Effector memory CD8-positive, alpha-beta T cell (primary cell): Measurements from ENCODE around the gene TAS2R19.

Source experiments
- ATAC-seq: fragments of 150-1000 bp; cut with Tn5 transposase; replicated peaks from 2 replicates; pipeline ENCODE4 v1.10.0; 2021; ENCODE audit warnings: mild to moderate bottlenecking, moderate library complexity
- DNase-seq, 3 experiments: peaks; one replicate each; pipeline ENCODE4 v3.0.0; 2021
- H3K27ac Mint-ChIP-seq, 2 donors: one replicate each; pipeline ENCODE4 v1.8.0; 2022; ENCODE audit warnings: mild to moderate bottlenecking in 2 of 2, mixed read lengths in 2 of 2, moderate library complexity in 2 of 2
- H3K27me3 Mint-ChIP-seq, 2 donors: one replicate each; pipeline ENCODE4 v1.8.0; 2022; ENCODE audit warnings: mixed read lengths in 2 of 2
- H3K36me3 Mint-ChIP-seq: one replicate; pipeline ENCODE4 v1.8.0; 2022; ENCODE audit warnings: mild to moderate bottlenecking, moderate library complexity, mixed read lengths; ENCODE audit not compliant: insufficient read depth
- H3K4me1 Mint-ChIP-seq, 2 donors: one replicate each; pipeline ENCODE4 v1.8.0; 2022; ENCODE audit warnings: low read depth in 2 of 2, mixed read lengths in 2 of 2
- H3K4me3 Mint-ChIP-seq, 2 donors: one replicate each; pipeline ENCODE4 v1.8.0; 2022; ENCODE audit warnings: mild to moderate bottlenecking in 2 of 2, mixed read lengths in 2 of 2, moderate library complexity in 2 of 2
- H3K9me3 Mint-ChIP-seq, 2 donors: one replicate each; pipeline ENCODE4 v1.8.0; 2022; ENCODE audit warnings: mixed read lengths in 2 of 2

The TAS2R19 gene

GRCh38 chr12:11031307-11031706 lies 8.9 kb upstream of the TAS2R19 start, which contains the start of gene TAS2R31:
Gene TAS2R31, minus strand, starts transcription at chr12:11031407. Its CDS starts 72 bp downstream, at chr12:11031335.
- Mint-ChIP-seq H3K9me3 (no peaks in the 10 kb centered on the region), H3K4me3 (no peak within 1 kb of the TSS), H3K27ac (no peak within 1 kb of the TSS), H3K4me1 (peaks cover 0 to 3% of the 10 kb centered on the region in 2 donors), H3K36me3 (peaks cover 12% of the 10 kb centered on the region), H3K27me3 (no peaks in the 10 kb centered on the region)
- DNase-seq (no peak), ATAC-seq (no peak)

- Mint-ChIP-seq H3K27ac (no peak overlapping the region), H3K4me1 (peaks cover 0 to 6% of the 10 kb centered on the region in 2 donors), H3K36me3 (peaks cover 6% of the 10 kb centered on the region), H3K4me3 (no peak overlapping the region), H3K27me3 (no peaks in the 10 kb centered on the region), H3K9me3 (no peaks in the 10 kb centered on the region)
- DNase-seq (no peak), ATAC-seq (no peak)
Observed at GRCh38 chr12:11026118-11026517, 3.7 kb upstream of the TAS2R19 start.

- DNase-seq (no peak), ATAC-seq (no peak)
- H3K4me1 Mint-ChIP-seq: peaks cover 0 to 6% of the 10 kb centered on the region in 2 donors
- no peaks in the 10 kb centered on the region for H3K9me3 Mint-ChIP-seq
- peaks cover 1% of the 10 kb centered on the region for H3K36me3 Mint-ChIP-seq
- H3K4me3 Mint-ChIP-seq: no peak overlapping the region
- no peaks in the 10 kb centered on the region for H3K27me3 Mint-ChIP-seq
- H3K27ac Mint-ChIP-seq: no peak overlapping the region
Observed at GRCh38 chr12:11023387-11023786, 967 bp upstream of the TAS2R19 start.

- ATAC-seq: no peak
- no peak for DNase-seq
- no peaks in the 10 kb centered on the region for H3K9me3 Mint-ChIP-seq
- no peak overlapping the region for H3K4me3 Mint-ChIP-seq
- no peaks in the 10 kb centered on the region for H3K27me3 Mint-ChIP-seq
- H3K36me3 Mint-ChIP-seq: peaks cover 2% of the 10 kb centered on the region
- peaks cover 4 to 6% of the 10 kb centered on the region in 2 donors for H3K4me1 Mint-ChIP-seq
- H3K27ac Mint-ChIP-seq: no peak overlapping the region
Observed at GRCh38 chr12:11016937-11017336, 5.5 kb downstream of the TAS2R19 start.

- Mint-ChIP-seq H3K4me1 (peaks cover 4 to 5% of the 10 kb centered on the region in 2 donors), H3K27ac (no peak overlapping the region), H3K27me3 (no peaks in the 10 kb centered on the region), H3K4me3 (no peak overlapping the region), H3K9me3 (no peaks in the 10 kb centered on the region), H3K36me3 (peaks cover 2% of the 10 kb centered on the region)
- ATAC-seq (no peak), DNase-seq (no peak)
Observed at GRCh38 chr12:11015775-11016430, 6.5 kb downstream of the TAS2R19 start.

- H3K27ac Mint-ChIP-seq: no peak overlapping the region
- H3K4me1 Mint-ChIP-seq: peaks cover 4 to 5% of the 10 kb centered on the region in 2 donors
- no peaks in the 10 kb centered on the region for H3K27me3 Mint-ChIP-seq
- peaks cover 2% of the 10 kb centered on the region for H3K36me3 Mint-ChIP-seq
- ATAC-seq (no peak), DNase-seq (no peak)
- no peak overlapping the region for H3K4me3 Mint-ChIP-seq
- H3K9me3 Mint-ChIP-seq: no peaks in the 10 kb centered on the region
Observed at GRCh38 chr12:11014234-11014633, 8.2 kb downstream of the TAS2R19 start.

- no peaks in the 10 kb centered on the region for H3K4me1 Mint-ChIP-seq
- no peaks in the 10 kb centered on the region for H3K27me3 Mint-ChIP-seq
- ATAC-seq: no peak
- H3K4me3 Mint-ChIP-seq: no peak overlapping the region
- no peaks in the 10 kb centered on the region for H3K36me3 Mint-ChIP-seq
- DNase-seq: no peak
- no peaks in the 10 kb centered on the region for H3K9me3 Mint-ChIP-seq
- no peak overlapping the region for H3K27ac Mint-ChIP-seq
Observed at GRCh38 chr12:11007608-11008007, 14.8 kb downstream of the TAS2R19 start.

- Mint-ChIP-seq H3K27me3 (no peaks in the 10 kb centered on the region), H3K4me1 (peaks cover 0 to 4% of the 10 kb centered on the region in 2 donors), H3K9me3 (no peaks in the 10 kb centered on the region), H3K27ac (no peak within 1 kb of the TSS), H3K36me3 (no peaks in the 10 kb centered on the region), H3K4me3 (no peak within 1 kb of the TSS)
- ATAC-seq (no peak), DNase-seq (no peak)
Observed at GRCh38 chr12:10998204-10998603, 24.2 kb downstream of the TAS2R19 start, which contains the start of gene TAS2R20. Gene TAS2R20, minus strand, starts transcription at chr12:10998304. Its CDS starts 429 bp downstream, at chr12:10997875.

GRCh38 chr12:10994307-10994706 lies 28.1 kb downstream of the TAS2R19 start:
- DNase-seq: no peak
- ATAC-seq: no peak
- peaks cover 0 to 5% of the 10 kb centered on the region in 2 donors for H3K27me3 Mint-ChIP-seq
- H3K4me3 Mint-ChIP-seq: no peak overlapping the region
- no peak overlapping the region for H3K27ac Mint-ChIP-seq
- H3K9me3 Mint-ChIP-seq: no peaks in the 10 kb centered on the region
- no peaks in the 10 kb centered on the region for H3K4me1 Mint-ChIP-seq
- H3K36me3 Mint-ChIP-seq: no peaks in the 10 kb centered on the region

- Mint-ChIP-seq H3K27ac (no peak overlapping the region), H3K4me3 (no peak overlapping the region), H3K36me3 (no peaks in the 10 kb centered on the region), H3K9me3 (no peaks in the 10 kb centered on the region), H3K27me3 (peaks cover 0 to 13% of the 10 kb centered on the region in 2 donors), H3K4me1 (peaks cover 0 to 3% of the 10 kb centered on the region in 2 donors)
- DNase-seq (no peak), ATAC-seq (no peak)
Observed at GRCh38 chr12:10989107-10989506, 33.3 kb downstream of the TAS2R19 start.

- no peak within 1 kb of the TSS for H3K4me3 Mint-ChIP-seq
- peaks cover 13 to 17% of the 10 kb centered on the region in 2 donors for H3K4me1 Mint-ChIP-seq
- no peak for DNase-seq
- no peaks in the 10 kb centered on the region for H3K9me3 Mint-ChIP-seq
- H3K36me3 Mint-ChIP-seq: no peaks in the 10 kb centered on the region
- H3K27ac Mint-ChIP-seq: no peak within 1 kb of the TSS
- ATAC-seq: no peak
- H3K27me3 Mint-ChIP-seq: peaks cover 0 to 13% of the 10 kb centered on the region in 2 donors
Observed at GRCh38 chr12:10986812-10987211, 35.6 kb downstream of the TAS2R19 start, which contains the start of gene TAS2R50. Gene TAS2R50, minus strand, starts transcription at chr12:10986912. Its CDS starts 52 bp downstream, at chr12:10986860.

- H3K9me3 Mint-ChIP-seq: no peaks in the 10 kb centered on the region
- peaks cover 27 to 42% of the 10 kb centered on the region in 2 donors for H3K27me3 Mint-ChIP-seq
- peak; percentile 41 to 55 (median 42) for DNase-seq
- H3K27ac Mint-ChIP-seq: no peak overlapping the region
- ATAC-seq: peak; percentile 95
- H3K36me3 Mint-ChIP-seq: no peaks in the 10 kb centered on the region
- peaks cover 21 to 27% of the 10 kb centered on the region in 2 donors for H3K4me1 Mint-ChIP-seq
- H3K4me3 Mint-ChIP-seq: peak overlapping the region in 1 of 2 donors; percentile 36
Observed at GRCh38 chr12:10982244-10982643, 40.2 kb downstream of the TAS2R19 start.

GRCh38 chr12:10974965-10975364 lies 47.5 kb downstream of the TAS2R19 start:
- no peak overlapping the region for H3K27ac Mint-ChIP-seq

More at GRCh38 chr12:10974965-10975364, 47.5 kb downstream of the TAS2R19 start:
- no peaks in the 10 kb centered on the region for H3K36me3 Mint-ChIP-seq
- ATAC-seq (no peak), DNase-seq (no peak)
- no peak overlapping the region for H3K4me3 Mint-ChIP-seq
- no peaks in the 10 kb centered on the region for H3K9me3 Mint-ChIP-seq
- H3K27me3 Mint-ChIP-seq: peaks cover 16 to 47% of the 10 kb centered on the region in 2 donors
- peaks cover 15 to 18% of the 10 kb centered on the region in 2 donors for H3K4me1 Mint-ChIP-seq
